ENCODE data around the gene TMEM255B. TPM values are rescaled to one million over a fixed set of nuclear protein-coding genes. Genes with fewer than 3 reads are reported as not detected.

The TMEM255B gene
- total RNA-seq, 4 donors from 2014 or later, result 2.0 to 4.8 (median 3.4) TPM

- 45 to 60% methylated on average over 14 to 15 of the region's 15 CpGs for WGBS, 2 donors
- peak in 1 of 2 donors; percentile 85 for DNase-seq (ENCODE audit: low spot score in 2 of 2)
- no peak overlapping the region for H3K4me3 ChIP-seq (ENCODE audit: low read depth, poor library complexity, severe bottlenecking)
- intact Hi-C loops (cut with DNase I; ENCODE audit: low total_unique reads), result no loop called here
- no peak for TF ChIP-seq POLR2A (IDR thresholded peaks at IDR 0.05)
- no peak for TF ChIP-seq CTCF (IDR thresholded peaks at IDR 0.05)
Measured at GRCh38 chr13:113860665-113861432, 101.8 kb downstream of the TMEM255B start.

- TF ChIP-seq POLR2A (IDR thresholded peaks at IDR 0.05), result no peak
- no peak for TF ChIP-seq CTCF (IDR thresholded peaks at IDR 0.05)
- WGBS, 2 donors, result 52 to 59% methylated on average over 12 of the region's 12 CpGs
- H3K4me3 ChIP-seq (ENCODE audit: low read depth, poor library complexity, severe bottlenecking), result no peak overlapping the region
- peak in 1 of 2 donors; percentile 85 for DNase-seq (ENCODE audit: low spot score in 2 of 2)
- intact Hi-C loops (cut with DNase I; ENCODE audit: low total_unique reads), result no loop called here
Measured at GRCh38 chr13:113861433-113862030, 102.5 kb downstream of the TMEM255B start.

- DNase-seq (ENCODE audit: low spot score in 2 of 2), result peak in 1 of 2 donors; percentile 80
- 48 to 54% methylated on average over 31 of the region's 31 CpGs for WGBS, 2 donors
- TF ChIP-seq CTCF (IDR thresholded peaks at IDR 0.05) (no peak), POLR2A (IDR thresholded peaks at IDR 0.05) (no peak)
- peak overlapping the region; percentile 75 for H3K4me3 ChIP-seq (ENCODE audit: low read depth, poor library complexity, severe bottlenecking)
- intact Hi-C loops (cut with DNase I; ENCODE audit: low total_unique reads), result no loop called here
Measured at GRCh38 chr13:113862191-113862930, 103.3 kb downstream of the TMEM255B start.

GRCh38 chr13:113862931-113863523, 104.0 kb downstream of the TMEM255B start:
- intact Hi-C loops (cut with DNase I; ENCODE audit: low total_unique reads), result no loop called here
- H3K4me3 ChIP-seq (ENCODE audit: low read depth, poor library complexity, severe bottlenecking), result peak overlapping the region; percentile 75
- whole genome bisulfite sequencing, 2 donors, result 3 to 5% methylated on average over 23 to 30 of the region's 60 CpGs
- DNase-seq (ENCODE audit: low spot score in 2 of 2), result peak in 1 of 2 donors; percentile 92
- TF ChIP-seq CTCF (IDR thresholded peaks at IDR 0.05) (no peak), POLR2A (IDR thresholded peaks at IDR 0.05) (no peak)

DNA sequence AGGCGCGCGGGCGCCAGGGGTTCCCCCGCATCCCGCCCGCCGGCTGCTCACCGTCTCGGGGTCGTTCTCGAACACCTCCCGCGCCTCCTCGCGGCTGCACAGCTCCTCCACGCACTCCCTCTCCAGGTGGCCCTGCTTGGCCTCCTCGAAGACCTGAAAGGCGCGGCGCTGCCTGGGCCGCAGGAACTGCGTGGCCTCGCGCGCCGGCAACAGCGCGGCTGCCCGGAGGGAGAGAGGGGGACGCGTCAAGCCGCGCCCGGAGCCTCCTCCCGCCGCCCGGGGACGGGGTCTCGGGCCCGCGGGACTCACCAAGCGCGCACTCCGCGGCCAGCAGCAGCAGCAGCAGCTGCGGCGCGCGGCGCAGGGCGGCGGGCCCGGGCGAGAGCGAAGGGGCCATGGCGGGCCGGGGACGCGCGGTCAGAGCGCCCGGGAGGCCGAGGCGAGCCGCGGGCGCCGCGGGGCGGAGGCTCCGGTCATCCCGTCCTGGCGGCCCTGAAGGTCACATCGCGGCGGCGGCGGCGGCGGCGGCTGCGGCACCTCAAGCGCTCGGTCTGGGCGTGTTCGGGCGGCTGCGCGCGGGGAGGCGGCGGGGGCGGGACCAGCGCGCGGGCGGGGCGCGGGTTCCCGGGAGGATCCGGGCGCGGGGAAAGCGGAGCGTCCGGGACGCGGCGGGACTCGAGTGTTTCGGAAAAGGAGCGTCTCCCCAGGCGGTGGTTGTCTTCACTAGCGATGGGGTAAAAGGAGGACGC, 104.7 kb downstream of the TMEM255B start, which contains the start of gene GAS6:
Gene GAS6 (minus strand): TSS at position 553 of the 749 bp plus-strand sequence. CDS start 156 bp downstream, at position 397.
- DNase-seq (ENCODE audit: low spot score in 2 of 2), result peak in 1 of 2 donors; percentile 93
- intact Hi-C loops (cut with DNase I; ENCODE audit: low total_unique reads), result no loop called here
- TF ChIP-seq CTCF (IDR thresholded peaks at IDR 0.05) (no peak), POLR2A (IDR thresholded peaks at IDR 0.05) (no peak)
- H3K4me3 ChIP-seq (ENCODE audit: low read depth, poor library complexity, severe bottlenecking), result peak within 1 kb of the TSS; percentile 75
- 1 to 2% methylated on average over 20 to 26 of the region's 116 CpGs for WGBS, 2 donors
